ENCODE data around the gene TTC13.

The TTC13 gene

DNA sequence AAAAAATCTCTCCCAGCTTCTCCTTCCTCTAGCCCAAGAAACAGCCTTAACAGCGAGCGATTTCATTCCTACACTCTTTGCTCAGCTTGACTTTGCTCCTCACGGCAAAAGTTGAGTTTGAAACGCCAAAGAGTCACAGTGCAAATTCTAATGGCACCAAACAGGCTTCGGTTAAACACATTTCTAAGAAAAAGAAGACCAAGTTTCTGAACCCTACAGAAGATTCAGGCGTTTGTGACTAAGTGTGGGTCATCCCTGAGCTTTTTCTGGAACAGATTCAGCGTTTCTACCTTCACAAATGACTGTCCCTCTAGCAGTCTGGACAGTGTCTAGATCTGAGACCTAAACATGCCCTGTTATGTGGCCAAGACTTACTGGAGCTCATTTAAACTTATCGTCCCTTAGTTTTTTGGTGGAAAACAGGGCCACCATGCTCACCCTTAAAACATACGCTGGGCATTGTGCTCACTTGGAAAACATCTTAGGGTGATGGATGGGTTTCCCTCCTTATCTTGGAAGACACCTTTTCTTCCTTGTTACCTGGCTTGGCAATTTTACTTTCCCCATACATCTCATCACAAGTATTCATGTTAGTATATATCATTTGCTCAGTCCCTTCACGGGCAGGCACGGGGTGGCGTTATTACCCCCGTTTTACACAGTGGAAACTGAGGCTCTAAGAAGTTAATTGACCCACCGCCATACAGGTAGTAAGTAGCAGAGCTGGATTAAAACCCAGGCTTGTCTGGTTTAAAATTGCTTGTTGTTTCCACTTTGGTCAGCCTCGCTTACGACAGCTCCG, 111.4 kb downstream of the TTC13 start:
- H3K4me3 ChIP-seq (ENCODE audit: low read length): peak overlapping the region; percentile 89
- H2AFZ ChIP-seq (ENCODE audit: low read depth, low read length): no peak overlapping the region
- H3K4me1 ChIP-seq (ENCODE audit: insufficient read depth, low read length): peaks cover 46% of the 10 kb centered on the region
- H3K9me3 ChIP-seq (ENCODE audit: low read length): peaks cover 4% of the 10 kb centered on the region
- peaks cover 18% of the 10 kb centered on the region for H3K36me3 ChIP-seq (ENCODE audit: insufficient read depth, low read length)
- H3K27me3 ChIP-seq (ENCODE audit: insufficient read depth, low read length): no peaks in the 10 kb centered on the region

DNA sequence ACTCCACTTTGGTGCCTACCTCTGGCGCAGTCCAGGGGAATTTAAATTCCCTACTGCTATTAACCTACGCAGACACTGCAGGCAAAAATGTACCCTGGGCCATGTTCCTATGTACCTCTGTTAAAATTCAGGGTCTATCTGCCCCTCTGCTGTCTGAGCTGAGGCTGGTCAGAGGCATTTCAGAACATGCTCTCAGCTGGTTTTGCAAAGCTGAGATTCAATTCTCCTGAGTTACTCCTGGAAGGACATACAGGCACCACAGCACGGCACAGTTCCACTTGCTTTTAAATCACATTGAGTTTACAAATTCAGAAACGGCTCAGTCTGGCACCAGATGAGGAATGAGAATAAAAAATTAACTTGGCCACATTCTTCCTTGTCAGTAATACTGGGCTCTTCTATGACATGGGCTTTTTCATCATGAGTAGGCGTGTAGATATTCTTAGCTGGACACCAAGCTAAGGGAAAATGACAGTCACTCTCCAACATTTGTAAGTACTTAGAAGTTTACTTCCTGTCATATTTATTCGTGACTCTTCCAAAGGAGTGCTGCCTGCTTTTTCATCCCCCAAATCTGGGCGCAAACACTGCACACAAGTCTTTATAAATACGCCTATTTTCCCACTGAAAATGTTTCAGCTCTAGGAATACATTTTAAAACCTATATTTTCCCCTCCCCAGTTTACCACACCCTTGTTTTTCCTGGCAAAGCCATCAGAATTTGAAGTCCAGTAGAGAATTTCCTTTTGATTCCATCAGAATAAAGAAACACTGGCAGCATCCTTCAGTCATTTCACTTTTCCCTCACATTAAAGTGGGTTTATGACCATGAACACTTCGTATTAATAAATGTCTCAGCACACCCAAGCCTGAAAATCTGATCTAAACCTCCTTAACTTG, 112.2 kb downstream of the TTC13 start:
- no peak overlapping the region for H2AFZ ChIP-seq (ENCODE audit: low read depth, low read length)
- no peaks in the 10 kb centered on the region for H3K27me3 ChIP-seq (ENCODE audit: insufficient read depth, low read length)
- peaks cover 25% of the 10 kb centered on the region for H3K36me3 ChIP-seq (ENCODE audit: insufficient read depth, low read length)
- H3K4me3 ChIP-seq (ENCODE audit: low read length): peak overlapping the region; percentile 89
- H3K9me3 ChIP-seq (ENCODE audit: low read length): peaks cover 7% of the 10 kb centered on the region
- peaks cover 46% of the 10 kb centered on the region for H3K4me1 ChIP-seq (ENCODE audit: insufficient read depth, low read length)

DNA sequence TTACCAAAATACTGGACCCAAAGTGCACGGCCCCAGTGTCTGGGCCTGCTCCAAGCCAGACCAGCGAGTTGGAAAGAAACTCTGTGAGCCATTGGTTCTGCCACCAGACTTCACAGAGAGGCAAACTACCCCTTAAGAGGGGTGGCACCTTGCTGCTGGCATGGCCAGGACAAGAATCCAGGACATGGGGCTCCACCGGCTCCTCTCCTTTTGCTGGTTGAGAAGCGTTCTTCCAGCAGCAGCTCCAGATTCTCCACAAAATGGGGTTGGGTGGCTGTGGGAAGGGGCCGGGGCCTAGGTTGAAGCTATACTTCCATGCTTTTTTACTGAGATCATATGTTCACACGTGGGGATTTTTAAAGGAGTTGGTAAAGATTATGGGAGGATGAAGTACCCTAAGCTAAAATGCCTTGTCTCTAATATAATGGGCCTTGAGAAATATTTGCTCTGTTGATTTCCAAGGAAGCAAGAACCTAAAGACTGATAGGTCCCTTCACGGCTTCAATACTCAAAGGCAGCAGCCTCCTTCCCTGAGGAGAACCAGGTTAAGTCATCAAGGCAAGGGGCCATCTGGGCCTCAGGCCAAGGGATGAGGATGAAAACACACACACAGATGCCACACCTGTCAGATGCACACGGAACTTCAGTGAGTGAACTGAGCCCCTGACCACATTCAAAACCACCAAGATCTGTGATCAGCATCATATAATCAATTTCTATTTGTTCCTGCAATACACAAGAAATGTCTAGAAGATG, 113.4 kb downstream of the TTC13 start:
- Histone ChIP-seq H3K4me3 (ENCODE audit: low read length) (no peak overlapping the region), H3K9me3 (ENCODE audit: low read length) (peaks cover 10% of the 10 kb centered on the region), H2AFZ (ENCODE audit: low read depth, low read length) (no peak overlapping the region), H3K4me1 (ENCODE audit: insufficient read depth, low read length) (peaks cover 46% of the 10 kb centered on the region), H3K27me3 (ENCODE audit: insufficient read depth, low read length) (no peaks in the 10 kb centered on the region), H3K36me3 (ENCODE audit: insufficient read depth, low read length) (peaks cover 27% of the 10 kb centered on the region)

- H3K9me3 ChIP-seq (ENCODE audit: low read length): peaks cover 10% of the 10 kb centered on the region
- H3K36me3 ChIP-seq (ENCODE audit: insufficient read depth, low read length): peaks cover 27% of the 10 kb centered on the region
- no peaks in the 10 kb centered on the region for H3K27me3 ChIP-seq (ENCODE audit: insufficient read depth, low read length)
- no peak overlapping the region for H3K4me3 ChIP-seq (ENCODE audit: low read length)
- no peak overlapping the region for H2AFZ ChIP-seq (ENCODE audit: low read depth, low read length)
- H3K4me1 ChIP-seq (ENCODE audit: insufficient read depth, low read length): peaks cover 47% of the 10 kb centered on the region
Observed at GRCh38 chr1:230864441-230864840, 114.2 kb downstream of the TTC13 start.

- H3K9me3 ChIP-seq (ENCODE audit: low read length): peaks cover 10% of the 10 kb centered on the region
- no peak overlapping the region for H3K4me3 ChIP-seq (ENCODE audit: low read length)
- H3K36me3 ChIP-seq (ENCODE audit: insufficient read depth, low read length): peaks cover 27% of the 10 kb centered on the region
- no peak overlapping the region for H2AFZ ChIP-seq (ENCODE audit: low read depth, low read length)
- peaks cover 51% of the 10 kb centered on the region for H3K4me1 ChIP-seq (ENCODE audit: insufficient read depth, low read length)
- no peaks in the 10 kb centered on the region for H3K27me3 ChIP-seq (ENCODE audit: insufficient read depth, low read length)
Observed at GRCh38 chr1:230863449-230863848, 115.2 kb downstream of the TTC13 start.

- Histone ChIP-seq H3K4me1 (ENCODE audit: insufficient read depth, low read length) (peaks cover 61% of the 10 kb centered on the region), H3K27me3 (ENCODE audit: insufficient read depth, low read length) (no peaks in the 10 kb centered on the region), H3K36me3 (ENCODE audit: insufficient read depth, low read length) (peaks cover 27% of the 10 kb centered on the region), H3K4me3 (ENCODE audit: low read length) (no peak overlapping the region), H2AFZ (ENCODE audit: low read depth, low read length) (no peak overlapping the region), H3K9me3 (ENCODE audit: low read length) (peaks cover 10% of the 10 kb centered on the region)
Observed at GRCh38 chr1:230861970-230862595, 116.6 kb downstream of the TTC13 start.

- Histone ChIP-seq H3K4me1 (ENCODE audit: insufficient read depth, low read length) (peaks cover 61% of the 10 kb centered on the region), H2AFZ (ENCODE audit: low read depth, low read length) (no peak overlapping the region), H3K27me3 (ENCODE audit: insufficient read depth, low read length) (no peaks in the 10 kb centered on the region), H3K4me3 (ENCODE audit: low read length) (no peak overlapping the region), H3K9me3 (ENCODE audit: low read length) (peaks cover 10% of the 10 kb centered on the region), H3K36me3 (ENCODE audit: insufficient read depth, low read length) (peaks cover 32% of the 10 kb centered on the region)
Observed at GRCh38 chr1:230861489-230861888, 117.2 kb downstream of the TTC13 start.

DNA sequence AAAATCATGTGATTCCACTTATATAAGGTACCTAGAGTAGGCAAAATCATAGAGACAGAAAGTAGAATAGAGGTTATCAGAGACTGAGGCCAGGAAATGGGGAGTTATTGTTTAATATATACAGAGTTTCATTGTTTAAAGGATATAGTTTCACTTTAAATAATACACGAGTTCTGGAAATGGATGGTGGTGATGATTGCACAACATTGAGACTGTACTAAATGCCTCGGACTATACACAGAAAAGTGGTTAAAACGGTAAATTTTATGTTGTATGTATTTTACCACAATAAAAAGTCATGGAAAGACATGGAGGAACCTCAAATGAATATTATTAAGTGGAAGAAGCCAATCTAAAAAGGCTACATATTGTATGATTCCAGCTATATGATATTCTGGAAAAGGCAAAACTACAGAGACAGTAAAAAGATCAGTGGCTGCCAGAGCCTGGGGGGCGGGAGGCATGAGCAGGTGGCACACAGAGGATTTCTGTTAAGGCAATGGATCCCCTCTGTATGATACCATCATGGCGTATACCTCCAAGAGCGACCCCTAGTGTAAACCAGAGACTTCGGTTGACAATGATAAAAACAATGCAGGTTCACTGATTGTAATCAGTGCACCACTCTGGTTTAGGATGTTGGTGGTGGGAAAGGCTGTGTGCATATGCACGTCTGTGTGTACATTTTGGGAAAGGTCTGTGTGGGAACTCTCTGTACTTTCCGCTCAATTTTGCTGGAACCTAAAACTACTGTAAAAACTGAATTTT, 117.9 kb downstream of the TTC13 start:
- Histone ChIP-seq H3K36me3 (ENCODE audit: insufficient read depth, low read length) (peaks cover 31% of the 10 kb centered on the region), H3K9me3 (ENCODE audit: low read length) (peaks cover 10% of the 10 kb centered on the region), H3K4me3 (ENCODE audit: low read length) (no peak overlapping the region), H3K27me3 (ENCODE audit: insufficient read depth, low read length) (no peaks in the 10 kb centered on the region), H3K4me1 (ENCODE audit: insufficient read depth, low read length) (peaks cover 61% of the 10 kb centered on the region), H2AFZ (ENCODE audit: low read depth, low read length) (no peak overlapping the region)

DNA sequence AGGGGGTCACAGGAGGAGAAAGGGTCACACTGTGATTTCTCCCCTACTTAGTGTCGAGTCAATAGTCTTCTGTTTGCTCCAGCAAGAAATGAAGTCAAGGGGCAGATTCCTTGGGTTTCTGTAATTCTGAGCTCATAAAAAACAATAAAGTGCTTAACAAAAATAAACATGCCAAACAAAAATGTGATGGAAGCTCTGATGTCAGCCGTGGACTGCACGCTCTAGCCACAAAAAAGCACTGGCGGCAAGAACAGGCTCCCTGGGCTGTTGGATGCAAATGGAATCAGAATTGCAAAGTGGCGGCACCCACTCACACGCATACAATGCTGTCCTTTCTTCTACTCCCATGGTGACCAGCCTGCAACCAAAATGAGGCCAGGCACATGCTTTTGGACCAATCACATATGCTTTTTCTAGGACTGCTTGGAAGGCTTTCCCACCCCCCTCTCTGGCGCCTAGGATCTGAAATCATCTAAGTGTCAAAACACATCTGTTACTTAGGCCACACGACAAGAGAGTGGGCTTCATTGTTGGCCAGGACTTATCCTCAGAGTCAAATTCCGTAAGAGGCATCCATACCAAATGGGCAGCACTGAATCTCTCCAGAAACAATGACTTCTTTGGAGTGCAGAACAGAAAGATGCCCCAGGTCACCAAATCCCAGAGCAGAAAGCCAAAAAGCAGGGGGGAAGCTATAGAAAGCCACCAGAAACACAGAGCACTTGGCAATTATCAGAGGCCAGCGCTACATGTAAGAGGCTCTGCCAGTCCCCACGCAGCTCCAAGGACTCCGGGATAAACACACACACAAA, 119.5 kb downstream of the TTC13 start:
- peaks cover 49% of the 10 kb centered on the region for H3K4me1 ChIP-seq (ENCODE audit: insufficient read depth, low read length)
- H3K27me3 ChIP-seq (ENCODE audit: insufficient read depth, low read length): no peaks in the 10 kb centered on the region
- peak overlapping the region; percentile 16 for H3K4me3 ChIP-seq (ENCODE audit: low read length)
- H3K9me3 ChIP-seq (ENCODE audit: low read length): peaks cover 16% of the 10 kb centered on the region
- peaks cover 37% of the 10 kb centered on the region for H3K36me3 ChIP-seq (ENCODE audit: insufficient read depth, low read length)
- H2AFZ ChIP-seq (ENCODE audit: low read depth, low read length): no peak overlapping the region

DNA sequence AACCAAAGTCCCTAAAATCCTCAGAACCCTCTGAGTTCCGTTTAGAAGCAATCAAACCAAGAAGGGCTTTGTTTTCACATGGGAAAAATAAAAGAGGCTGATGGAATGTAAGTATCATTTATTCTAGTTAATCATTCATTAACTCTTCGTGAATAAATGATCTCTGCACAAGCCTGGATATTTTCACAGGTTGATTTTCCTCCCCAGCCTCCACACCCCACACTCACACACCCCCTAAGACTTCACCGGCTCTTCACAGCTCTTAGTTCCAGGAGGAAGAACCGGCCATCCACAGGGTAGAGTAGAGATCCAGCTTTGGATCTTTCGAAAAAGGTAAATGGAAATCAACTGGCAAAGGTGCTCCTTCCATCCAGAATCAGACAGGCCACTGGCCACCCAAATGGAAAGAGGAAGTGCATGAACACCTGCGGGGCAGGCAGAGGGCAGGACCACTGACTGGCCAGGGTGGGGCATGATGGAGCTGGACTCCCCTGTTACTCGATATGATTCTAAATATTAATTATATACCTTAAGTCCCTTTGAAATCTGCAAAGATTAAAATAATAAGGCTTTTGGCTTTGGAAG, 120.3 kb downstream of the TTC13 start:
- Histone ChIP-seq H2AFZ (ENCODE audit: low read depth, low read length) (no peak overlapping the region), H3K4me1 (ENCODE audit: insufficient read depth, low read length) (peaks cover 46% of the 10 kb centered on the region), H3K9me3 (ENCODE audit: low read length) (peaks cover 16% of the 10 kb centered on the region), H3K4me3 (ENCODE audit: low read length) (no peak overlapping the region), H3K36me3 (ENCODE audit: insufficient read depth, low read length) (peaks cover 45% of the 10 kb centered on the region), H3K27me3 (ENCODE audit: insufficient read depth, low read length) (no peaks in the 10 kb centered on the region)

- H3K4me1 ChIP-seq (ENCODE audit: insufficient read depth, low read length): peaks cover 46% of the 10 kb centered on the region
- peaks cover 50% of the 10 kb centered on the region for H3K36me3 ChIP-seq (ENCODE audit: insufficient read depth, low read length)
Observed at GRCh38 chr1:230857822-230858221, 120.8 kb downstream of the TTC13 start.

More at GRCh38 chr1:230857822-230858221, 120.8 kb downstream of the TTC13 start:
- Histone ChIP-seq H3K9me3 (ENCODE audit: low read length) (peaks cover 22% of the 10 kb centered on the region), H2AFZ (ENCODE audit: low read depth, low read length) (no peak overlapping the region), H3K4me3 (ENCODE audit: low read length) (no peak overlapping the region), H3K27me3 (ENCODE audit: insufficient read depth, low read length) (no peaks in the 10 kb centered on the region)
